Vagina (tissue), 2 donors: ENCODE measurements around the gene PCDH11Y. TPM values are rescaled to one million over a fixed set of nuclear protein-coding genes. Genes with fewer than 3 reads are reported as not detected.
"Not testable (repeated sequence)": the region's sequence is repeated elsewhere in the genome, so short reads cannot be mapped to it uniquely, and the experiment has no call there.

Experiments used
- DNase-seq, 2 donors: peaks; one replicate each; pipeline ENCODE4 v3.0.0-alpha.2; 2017; ENCODE audit errors: extremely low spot score in 2 of 2
- H3K27ac ChIP-seq: fragments of 200-600 bp; sonication (generic); one replicate; pipeline ENCODE4 v1.5.1; 2019
- H3K27me3 ChIP-seq: fragments of 200-600 bp; sonication (generic); one replicate; pipeline ENCODE4 v1.5.1; 2019
- H3K36me3 ChIP-seq, 2 donors: fragments of 200-600 bp; sonication (generic); one replicate each; pipeline ENCODE4 v1.5.1; 2017 to 2019
- H3K4me1 ChIP-seq: fragments of 200-600 bp; sonication (generic); one replicate; pipeline ENCODE4 v1.5.1; 2019
- H3K4me3 ChIP-seq, 2 donors: fragments of 200-600 bp; sonication (generic); 1 replicate in 1 of 2; 2 replicates in 1 of 2; pipeline ENCODE4 v1.5.1; 2016 to 2019
- H3K9me3 ChIP-seq: fragments of 200-600 bp; sonication (generic); one replicate; pipeline ENCODE4 v1.5.1; 2019
- intact Hi-C: fragments of 100-400 bp; cut with DNase I; formaldehyde crosslinking; loops from one replicate; pipeline ENCODE4 v1.15.1; 2023
- total RNA-seq: library from RNA; depleted of rRNA; stranded (reverse); fragments of >200 nt; gene quantifications from one replicate; pipeline ENCODE4 v1.2.3, GENCODE V29; 2016

Gene PCDH11Y, protein sequence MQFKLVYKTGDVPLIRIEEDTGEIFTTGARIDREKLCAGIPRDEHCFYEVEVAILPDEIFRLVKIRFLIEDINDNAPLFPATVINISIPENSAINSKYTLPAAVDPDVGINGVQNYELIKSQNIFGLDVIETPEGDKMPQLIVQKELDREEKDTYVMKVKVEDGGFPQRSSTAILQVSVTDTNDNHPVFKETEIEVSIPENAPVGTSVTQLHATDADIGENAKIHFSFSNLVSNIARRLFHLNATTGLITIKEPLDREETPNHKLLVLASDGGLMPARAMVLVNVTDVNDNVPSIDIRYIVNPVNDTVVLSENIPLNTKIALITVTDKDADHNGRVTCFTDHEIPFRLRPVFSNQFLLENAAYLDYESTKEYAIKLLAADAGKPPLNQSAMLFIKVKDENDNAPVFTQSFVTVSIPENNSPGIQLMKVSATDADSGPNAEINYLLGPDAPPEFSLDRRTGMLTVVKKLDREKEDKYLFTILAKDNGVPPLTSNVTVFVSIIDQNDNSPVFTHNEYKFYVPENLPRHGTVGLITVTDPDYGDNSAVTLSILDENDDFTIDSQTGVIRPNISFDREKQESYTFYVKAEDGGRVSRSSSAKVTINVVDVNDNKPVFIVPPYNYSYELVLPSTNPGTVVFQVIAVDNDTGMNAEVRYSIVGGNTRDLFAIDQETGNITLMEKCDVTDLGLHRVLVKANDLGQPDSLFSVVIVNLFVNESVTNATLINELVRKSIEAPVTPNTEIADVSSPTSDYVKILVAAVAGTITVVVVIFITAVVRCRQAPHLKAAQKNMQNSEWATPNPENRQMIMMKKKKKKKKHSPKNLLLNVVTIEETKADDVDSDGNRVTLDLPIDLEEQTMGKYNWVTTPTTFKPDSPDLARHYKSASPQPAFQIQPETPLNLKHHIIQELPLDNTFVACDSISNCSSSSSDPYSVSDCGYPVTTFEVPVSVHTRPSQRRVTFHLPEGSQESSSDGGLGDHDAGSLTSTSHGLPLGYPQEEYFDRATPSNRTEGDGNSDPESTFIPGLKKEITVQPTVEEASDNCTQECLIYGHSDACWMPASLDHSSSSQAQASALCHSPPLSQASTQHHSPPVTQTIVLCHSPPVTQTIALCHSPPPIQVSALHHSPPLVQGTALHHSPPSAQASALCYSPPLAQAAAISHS (N-terminal part only)
- not detected for total RNA-seq

DNA sequence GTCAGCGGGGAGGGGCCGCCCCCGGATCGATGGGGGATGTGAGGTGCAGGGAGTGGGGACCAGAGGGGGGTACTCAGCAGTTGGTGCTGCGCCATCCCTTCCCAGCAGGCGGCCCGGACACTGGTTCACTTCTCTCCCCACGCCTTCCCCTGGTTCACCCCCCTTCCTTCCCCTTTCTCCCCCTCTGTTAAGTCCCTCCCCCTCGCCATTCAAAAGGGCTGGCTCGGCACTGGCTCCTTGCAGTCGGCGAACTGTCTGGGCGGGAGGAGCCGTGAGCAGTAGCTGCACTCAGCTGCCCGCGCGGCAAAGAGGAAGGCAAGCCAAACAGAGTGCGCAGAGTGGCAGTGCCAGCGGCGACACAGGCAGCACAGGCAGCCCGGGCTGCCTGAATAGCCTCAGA, at the start of gene PCDH11Y:
TSS of gene PCDH11Y (plus strand) at position 240 of the 400 bp plus-strand sequence. CDS start 56,804 bp downstream, outside the sequence.
- intact Hi-C loops, H3K36me3 ChIP-seq, H3K27ac ChIP-seq, H3K27me3 ChIP-seq, H3K4me1 ChIP-seq, DNase-seq, H3K4me3 ChIP-seq, H3K9me3 ChIP-seq: not testable (repeated sequence)

DNA sequence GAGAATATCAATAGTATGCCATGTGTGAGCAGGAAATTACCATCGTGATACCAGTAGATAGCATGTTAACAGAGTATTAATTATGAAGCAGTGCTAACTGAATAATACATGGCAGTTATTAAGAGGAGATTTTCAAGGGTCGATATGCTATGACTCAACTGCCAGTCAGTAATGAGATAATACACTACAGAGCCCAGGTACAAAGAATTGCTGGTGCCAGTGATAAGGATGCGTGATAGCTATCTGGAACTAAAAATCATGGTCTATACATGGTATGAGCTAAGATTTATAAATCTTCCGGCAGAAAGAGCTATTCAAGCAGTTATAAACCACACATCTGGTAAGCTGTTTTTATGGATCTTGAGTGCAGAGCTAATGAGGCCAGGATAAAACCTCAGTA, 32.2 kb upstream of the PCDH11Y start:
- intact Hi-C loops, H3K36me3 ChIP-seq, H3K27ac ChIP-seq, H3K4me1 ChIP-seq, H3K4me3 ChIP-seq, DNase-seq, H3K27me3 ChIP-seq, H3K9me3 ChIP-seq: not testable (repeated sequence)

DNA sequence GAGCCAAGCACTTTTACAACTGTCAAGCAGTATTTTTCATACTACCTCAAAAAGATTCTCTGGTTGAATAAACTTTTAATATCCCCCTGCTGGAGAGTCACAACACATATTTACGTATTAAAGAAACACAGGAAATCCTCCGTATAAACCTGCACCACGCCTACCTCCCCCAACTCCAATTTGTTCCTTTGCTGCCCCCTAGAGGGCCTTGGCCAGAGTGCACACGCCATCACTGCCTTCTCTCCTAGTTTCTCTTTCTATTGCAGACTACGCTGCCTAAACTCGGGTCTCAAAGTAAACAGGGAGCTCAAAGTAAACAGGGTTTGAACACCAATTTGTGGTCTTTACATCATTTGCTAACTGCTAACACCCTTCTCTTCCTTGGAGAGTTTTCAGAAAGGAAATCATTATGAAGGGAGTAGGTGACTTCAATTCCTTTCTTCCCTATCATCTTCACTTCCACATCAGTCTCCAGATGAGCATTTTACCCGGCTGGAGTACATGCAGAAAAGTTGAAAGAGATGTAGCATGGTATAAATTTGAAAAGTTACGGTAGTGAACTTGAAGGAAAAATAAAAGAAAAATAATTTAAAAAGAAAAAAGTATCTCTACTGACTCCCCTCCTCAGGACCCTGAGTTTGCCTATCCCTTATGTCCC, 8.2 kb upstream of the PCDH11Y start:
- H3K9me3 ChIP-seq, H3K27ac ChIP-seq, H3K27me3 ChIP-seq, H3K36me3 ChIP-seq, DNase-seq, intact Hi-C loops, H3K4me1 ChIP-seq, H3K4me3 ChIP-seq: not testable (repeated sequence)

DNA sequence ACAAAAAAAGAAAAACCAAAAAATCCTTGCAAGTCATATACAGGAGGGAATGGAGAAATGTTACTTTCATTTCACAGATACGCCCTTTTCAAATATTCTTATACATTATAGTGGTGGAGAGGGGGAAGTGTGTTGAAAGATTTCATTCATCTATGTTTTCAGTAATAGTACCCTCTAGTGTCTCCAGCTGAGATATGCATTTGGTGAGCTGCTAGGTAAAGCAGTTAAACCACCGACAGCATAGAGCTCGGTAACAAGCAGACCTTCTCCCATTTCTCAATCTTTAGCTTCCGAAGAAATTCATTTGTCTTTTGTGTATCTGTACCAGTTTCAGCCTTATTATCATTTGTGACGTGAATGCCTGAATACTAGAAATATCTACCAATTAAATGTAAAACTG, 5.2 kb upstream of the PCDH11Y start:
- H3K9me3 ChIP-seq, intact Hi-C loops, H3K4me1 ChIP-seq, H3K27me3 ChIP-seq, H3K4me3 ChIP-seq, DNase-seq, H3K27ac ChIP-seq, H3K36me3 ChIP-seq: not testable (repeated sequence)

DNA sequence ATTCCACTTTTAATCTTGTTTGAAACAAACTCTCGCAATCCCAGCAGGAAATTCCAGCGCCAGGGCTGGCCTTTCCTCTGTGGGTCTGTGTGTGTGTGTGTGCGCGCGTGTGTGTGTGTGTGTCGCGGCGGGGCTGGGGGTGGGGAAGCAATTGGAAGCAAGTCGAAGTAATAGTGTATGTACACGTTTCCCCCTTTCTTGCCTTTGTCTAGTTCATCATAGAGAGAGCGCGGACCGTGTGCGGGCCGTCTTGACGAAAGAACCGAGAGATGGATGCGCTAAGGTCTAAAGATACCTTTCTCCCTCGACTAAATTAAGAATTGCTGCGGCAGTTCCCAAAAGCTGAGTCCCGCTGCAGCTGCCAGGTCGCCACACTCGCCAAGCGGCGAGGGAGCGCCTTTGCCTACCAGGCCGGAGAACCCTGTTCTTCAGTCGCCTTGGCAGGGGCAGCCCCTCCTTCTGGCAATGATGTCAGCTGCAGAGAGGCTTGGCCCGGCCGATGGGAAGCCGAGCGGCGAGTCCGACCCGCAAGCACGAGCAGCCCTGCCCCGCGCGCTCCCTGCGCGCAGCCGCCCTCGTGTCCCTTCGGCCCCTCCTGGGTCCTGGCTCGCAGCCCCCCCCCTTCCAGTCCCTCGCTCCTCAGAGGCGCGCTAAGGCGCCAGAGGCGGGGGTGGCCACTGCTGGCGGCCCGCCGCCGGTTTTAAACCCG, 2.5 kb downstream of the PCDH11Y start:
- H3K9me3 ChIP-seq, H3K27me3 ChIP-seq, H3K4me1 ChIP-seq, DNase-seq, H3K4me3 ChIP-seq, intact Hi-C loops, H3K36me3 ChIP-seq, H3K27ac ChIP-seq: not testable (repeated sequence)

DNA sequence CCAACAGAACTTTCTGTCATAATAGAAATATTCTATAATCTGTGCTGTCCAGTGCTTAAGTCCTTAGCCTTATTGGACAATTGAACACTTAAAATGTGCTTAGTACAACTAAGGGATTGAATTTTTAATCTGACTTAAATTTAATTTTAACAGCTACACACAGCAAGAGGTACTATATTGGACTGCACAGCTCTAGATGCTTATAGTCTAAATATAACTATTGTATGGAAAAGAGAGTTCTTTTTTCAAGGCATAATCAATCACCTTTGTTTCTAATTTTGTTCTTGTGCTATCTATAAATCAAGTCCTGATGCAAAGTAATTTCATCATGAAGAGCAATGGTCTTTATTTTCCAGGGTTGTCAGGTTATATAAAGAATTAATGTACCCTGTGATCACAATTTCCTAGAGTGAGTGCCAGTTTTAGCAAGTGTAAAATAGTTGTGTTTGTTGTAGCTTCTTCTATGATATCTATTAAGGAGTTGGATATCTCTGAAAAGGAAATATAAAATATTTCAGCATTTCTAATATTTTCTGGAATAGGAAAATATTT, 39.0 kb downstream of the PCDH11Y start:
- H3K4me3 ChIP-seq, intact Hi-C loops, DNase-seq: not testable (repeated sequence)

DNA sequence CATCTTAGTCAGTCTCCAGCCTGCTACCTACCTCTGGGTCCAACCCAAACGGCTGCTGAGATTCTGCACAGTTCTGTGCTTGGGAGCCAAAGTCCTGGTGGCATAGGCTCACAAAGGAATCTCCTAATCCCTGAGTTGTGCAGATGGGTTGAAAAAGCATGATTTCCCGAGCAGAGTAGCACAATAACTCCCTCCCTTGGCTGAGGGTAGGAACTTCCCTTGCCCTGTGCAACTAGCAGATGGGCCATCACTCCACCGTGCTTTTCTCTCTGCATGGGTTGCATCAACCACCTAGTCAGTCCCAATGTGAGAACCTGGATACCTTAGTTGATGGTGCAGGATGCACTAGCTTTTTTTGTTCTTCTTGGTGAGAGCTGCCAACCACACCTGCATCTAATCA, 82.9 kb downstream of the PCDH11Y start:
- intact Hi-C loops, H3K36me3 ChIP-seq, H3K9me3 ChIP-seq: not testable (repeated sequence)

More for the DNA sequence above, 39.0 kb downstream of the PCDH11Y start:
- H3K4me1 ChIP-seq, H3K27ac ChIP-seq, H3K36me3 ChIP-seq, H3K27me3 ChIP-seq, H3K9me3 ChIP-seq: not testable (repeated sequence)

DNA sequence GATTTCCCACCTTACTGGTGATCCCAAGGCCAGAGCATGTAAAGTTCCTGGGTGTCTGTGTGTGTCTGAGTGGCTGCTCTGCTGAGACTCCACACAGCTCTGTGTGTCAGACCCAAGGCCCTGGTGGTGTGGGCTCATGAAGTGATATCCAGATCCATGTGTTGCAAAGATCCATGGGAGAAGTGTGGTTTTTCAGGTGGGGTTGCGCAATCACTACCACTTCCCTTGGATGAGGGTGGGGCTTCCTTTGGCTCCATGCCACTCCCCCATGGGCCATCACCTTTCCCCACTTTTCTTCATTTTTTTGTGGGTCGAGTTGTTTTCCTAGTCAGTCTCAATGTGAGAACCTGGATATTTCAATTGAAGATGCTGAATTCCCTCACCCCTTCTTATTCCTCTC, 182.9 kb downstream of the PCDH11Y start:
- not testable (repeated sequence) for H3K4me3 ChIP-seq, DNase-seq, H3K4me1 ChIP-seq

More for the DNA sequence above, 82.9 kb downstream of the PCDH11Y start:
- not testable (repeated sequence) for H3K27ac ChIP-seq, H3K4me1 ChIP-seq, DNase-seq, H3K27me3 ChIP-seq, H3K4me3 ChIP-seq

DNA sequence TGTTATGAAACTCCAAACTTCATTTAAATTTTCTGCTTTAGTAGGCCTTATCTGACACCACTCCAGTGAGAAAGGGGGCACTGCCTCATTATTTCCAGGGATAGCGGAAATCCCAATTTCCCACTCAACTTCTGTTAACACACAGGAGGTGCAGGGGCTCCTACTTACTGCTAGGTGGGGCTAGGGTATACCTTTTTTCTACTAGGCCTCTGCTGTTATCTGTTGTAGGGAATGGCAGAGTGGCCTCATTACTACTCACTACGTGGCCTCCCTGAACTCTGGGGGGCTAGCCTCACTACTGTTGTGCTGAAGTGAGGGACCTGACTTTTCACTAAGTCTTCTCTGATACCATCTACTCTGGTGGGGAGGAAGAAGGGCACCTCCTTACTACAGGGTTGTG, 215.0 kb downstream of the PCDH11Y start:
- H3K27me3 ChIP-seq, DNase-seq, H3K27ac ChIP-seq, intact Hi-C loops, H3K4me3 ChIP-seq, H3K4me1 ChIP-seq, H3K36me3 ChIP-seq, H3K9me3 ChIP-seq: not testable (repeated sequence)

More for the DNA sequence above, 182.9 kb downstream of the PCDH11Y start:
- intact Hi-C loops, H3K27me3 ChIP-seq, H3K36me3 ChIP-seq, H3K27ac ChIP-seq, H3K9me3 ChIP-seq: not testable (repeated sequence)

DNA sequence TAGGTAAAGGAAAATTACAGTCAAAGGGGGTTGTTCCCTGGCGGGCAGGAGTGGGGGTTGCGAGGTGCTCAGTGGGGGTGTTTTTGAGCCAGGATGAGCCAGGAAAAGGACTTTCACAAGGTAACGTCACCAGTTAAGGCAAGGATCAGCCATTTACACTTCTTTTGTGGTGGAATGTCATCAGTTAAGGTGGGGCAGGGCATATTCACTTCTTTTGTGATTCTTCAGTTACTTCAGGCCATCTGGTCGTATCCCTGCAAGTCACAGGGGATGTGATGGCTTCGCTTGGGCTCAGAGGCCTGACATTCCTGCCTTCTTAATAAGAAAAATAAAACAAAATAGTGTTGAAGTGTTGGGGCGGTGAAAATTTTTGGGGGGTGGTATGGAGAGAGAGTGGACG, 324.8 kb downstream of the PCDH11Y start:
- DNase-seq, H3K4me1 ChIP-seq, H3K9me3 ChIP-seq, intact Hi-C loops, H3K4me3 ChIP-seq, H3K27me3 ChIP-seq, H3K36me3 ChIP-seq, H3K27ac ChIP-seq: not testable (repeated sequence)

DNA sequence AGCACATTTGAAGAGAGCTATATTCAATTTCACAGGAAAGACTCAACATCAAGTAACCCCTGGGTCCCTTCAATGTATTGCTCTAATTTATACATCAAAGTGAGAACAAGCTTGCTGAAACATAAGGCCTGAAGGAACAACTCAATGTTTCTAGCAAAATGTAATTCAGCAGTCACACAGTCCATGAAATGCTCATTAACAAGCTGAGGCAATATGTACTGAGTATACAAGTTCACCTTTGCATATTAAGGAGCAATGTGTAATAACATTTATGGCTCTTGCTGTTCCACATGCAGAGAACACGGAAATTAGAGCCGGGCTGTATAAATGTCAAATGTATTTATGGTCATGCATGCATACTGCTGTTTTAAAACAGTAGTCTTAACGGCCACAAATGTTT, 342.1 kb downstream of the PCDH11Y start:
- H3K27me3 ChIP-seq, H3K36me3 ChIP-seq, H3K4me1 ChIP-seq, H3K9me3 ChIP-seq, intact Hi-C loops, H3K4me3 ChIP-seq, DNase-seq, H3K27ac ChIP-seq: not testable (repeated sequence)

DNA sequence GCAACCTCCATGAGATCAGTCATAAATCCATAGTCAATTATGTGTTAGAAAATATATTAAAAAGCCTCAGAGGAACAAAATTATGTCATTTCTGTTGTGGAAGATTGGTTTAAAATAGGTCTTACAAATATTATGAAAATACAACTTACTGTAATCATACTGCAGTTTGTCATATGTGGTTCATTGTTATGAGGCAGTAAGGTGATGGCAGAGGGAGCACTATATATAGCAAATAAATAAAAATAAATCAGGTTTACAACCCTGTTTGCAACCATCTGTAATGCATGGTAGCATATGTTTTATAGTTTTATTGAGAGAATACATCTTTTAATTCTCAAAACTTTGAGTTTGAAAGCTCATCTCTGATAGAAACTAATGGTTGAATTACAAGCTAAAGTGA, 543.6 kb downstream of the PCDH11Y start:
- H3K4me3 ChIP-seq, H3K36me3 ChIP-seq, H3K9me3 ChIP-seq, H3K4me1 ChIP-seq, DNase-seq, intact Hi-C loops, H3K27ac ChIP-seq, H3K27me3 ChIP-seq: not testable (repeated sequence)
